Astrocyte of the spinal cord (primary cell): Measurements from ENCODE around the gene SELENON.

Source experiments
- DNase-seq: peaks from one replicate; pipeline ENCODE4 v3.0.0; 2011; ENCODE audit warnings: low read depth, low spot score
- H3K4me3 ChIP-seq: 2 replicates; pipeline ENCODE4 v1.5.1; 2011; ENCODE audit warnings: low read depth, mild to moderate bottlenecking, low read length, moderate library complexity
- in situ Hi-C: cut with HindIII; loops from 2 replicates; pipeline ENCODE4 v1.10.0; 2017; ENCODE audit warnings: low sequenced_read_pairs
- TF ChIP-seq, protein P1 (sequence below): IDR thresholded peaks from 2 replicates; pipeline ENCODE4 v1.5.1; 2012; ENCODE audit warnings: low read depth, mild to moderate bottlenecking, low read length, inconsistent platforms

Gene SELENON

DNA sequence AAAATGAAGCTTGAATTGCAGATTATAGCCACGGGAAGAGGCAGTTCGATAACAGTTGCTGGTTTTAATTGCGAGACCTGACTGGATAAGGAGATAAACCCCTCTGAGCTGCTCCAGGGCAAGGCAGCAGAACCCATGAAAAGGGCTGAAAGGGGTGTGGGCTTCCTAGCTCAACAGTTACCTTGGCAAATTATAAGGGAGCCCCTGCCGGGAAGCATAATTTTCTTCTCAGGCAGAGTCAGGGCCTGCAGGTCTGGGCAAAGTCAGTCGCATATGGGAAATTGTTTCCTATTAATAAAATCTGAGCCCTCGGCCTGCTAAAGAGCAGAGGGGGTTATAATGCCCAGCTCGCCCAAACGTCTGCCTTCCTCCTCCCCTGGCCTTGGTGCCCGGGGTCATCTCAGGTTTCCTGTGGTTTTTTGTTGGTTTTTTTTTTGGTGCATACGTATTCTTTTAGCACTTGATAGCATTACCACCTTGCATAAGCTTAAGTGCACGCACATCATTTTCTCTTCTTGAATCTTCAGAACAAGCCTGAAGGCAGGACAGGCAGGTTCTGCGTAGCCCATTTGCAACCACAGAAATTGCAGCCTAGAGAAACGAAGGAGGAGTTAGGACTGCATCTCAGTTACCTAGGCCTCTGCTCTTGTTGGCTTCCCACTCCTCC lies 33.9 kb upstream of the SELENON start:
- in situ Hi-C loops: no loop called here
- TF ChIP-seq, protein P1, sequence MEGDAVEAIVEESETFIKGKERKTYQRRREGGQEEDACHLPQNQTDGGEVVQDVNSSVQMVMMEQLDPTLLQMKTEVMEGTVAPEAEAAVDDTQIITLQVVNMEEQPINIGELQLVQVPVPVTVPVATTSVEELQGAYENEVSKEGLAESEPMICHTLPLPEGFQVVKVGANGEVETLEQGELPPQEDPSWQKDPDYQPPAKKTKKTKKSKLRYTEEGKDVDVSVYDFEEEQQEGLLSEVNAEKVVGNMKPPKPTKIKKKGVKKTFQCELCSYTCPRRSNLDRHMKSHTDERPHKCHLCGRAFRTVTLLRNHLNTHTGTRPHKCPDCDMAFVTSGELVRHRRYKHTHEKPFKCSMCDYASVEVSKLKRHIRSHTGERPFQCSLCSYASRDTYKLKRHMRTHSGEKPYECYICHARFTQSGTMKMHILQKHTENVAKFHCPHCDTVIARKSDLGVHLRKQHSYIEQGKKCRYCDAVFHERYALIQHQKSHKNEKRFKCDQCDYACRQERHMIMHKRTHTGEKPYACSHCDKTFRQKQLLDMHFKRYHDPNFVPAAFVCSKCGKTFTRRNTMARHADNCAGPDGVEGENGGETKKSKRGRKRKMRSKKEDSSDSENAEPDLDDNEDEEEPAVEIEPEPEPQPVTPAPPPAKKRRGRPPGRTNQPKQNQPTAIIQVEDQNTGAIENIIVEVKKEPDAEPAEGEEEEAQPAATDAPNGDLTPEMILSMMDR: no peak
- H3K4me3 ChIP-seq: no peak overlapping the region
- DNase-seq: no peak

DNA sequence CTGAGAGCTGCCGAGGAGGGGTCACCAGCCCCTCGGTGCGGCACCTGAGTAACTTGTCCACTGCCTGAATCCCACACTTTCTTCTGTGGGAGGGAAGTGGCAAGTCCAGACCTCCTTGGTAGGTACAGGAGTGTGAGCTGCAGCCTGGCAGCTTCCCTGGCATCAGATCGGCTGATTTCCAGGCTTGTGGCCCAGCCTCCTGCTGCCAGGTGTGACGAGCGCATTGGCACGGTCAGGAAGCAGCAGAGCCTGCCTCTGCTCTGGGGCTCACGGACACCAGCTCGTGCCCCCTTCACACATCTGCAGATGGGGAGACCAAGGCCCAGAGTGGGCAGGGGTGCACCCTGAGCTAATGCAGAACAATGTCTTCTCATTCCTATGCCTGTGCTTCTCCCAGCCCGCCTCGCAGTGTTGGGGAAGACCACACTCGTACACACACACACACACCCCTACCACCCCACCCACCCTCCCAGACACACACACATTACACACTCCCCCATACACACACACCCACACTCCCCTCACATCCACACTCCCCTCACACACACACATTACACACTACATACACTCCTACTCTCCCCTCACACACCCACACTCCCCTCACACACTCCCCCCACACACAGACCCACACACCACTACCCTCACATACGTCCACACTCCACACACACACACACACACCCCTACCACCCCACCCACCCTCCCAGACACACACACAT lies 33.1 kb upstream of the SELENON start:
- H3K4me3 ChIP-seq: no peak overlapping the region
- DNase-seq: no peak
- in situ Hi-C loops: no loop called here
- TF ChIP-seq, protein P1: no peak

DNA sequence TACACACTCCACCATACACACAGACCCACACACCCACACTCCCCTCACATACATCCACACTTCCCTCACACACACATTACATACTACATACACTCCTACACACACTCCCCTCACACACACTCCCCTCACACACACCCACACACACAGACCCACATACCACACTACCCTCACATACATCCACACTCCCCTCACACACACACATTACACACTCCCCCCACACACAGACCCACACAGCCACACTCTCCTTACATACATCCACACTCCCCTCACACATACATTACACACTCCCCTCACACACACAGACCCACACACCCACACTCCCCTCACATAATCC lies 32.6 kb upstream of the SELENON start:
- TF ChIP-seq, protein P1: no peak
- in situ Hi-C loops: no loop called here
- no peak for DNase-seq
- H3K4me3 ChIP-seq: no peak overlapping the region

DNA sequence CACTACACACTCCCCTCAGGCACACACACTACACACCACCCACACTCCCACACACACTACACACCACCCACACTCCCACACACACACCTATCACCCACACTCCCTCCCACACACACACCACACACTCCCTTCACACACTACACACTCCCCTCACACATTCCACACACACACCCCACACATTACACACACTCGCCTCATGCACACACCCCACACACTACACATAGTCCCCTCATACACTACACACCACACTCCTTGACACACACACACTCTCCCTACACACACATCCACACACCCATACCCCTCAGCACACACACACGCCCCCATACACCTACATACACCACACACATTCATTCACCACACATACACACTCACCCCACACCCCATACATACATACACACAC lies 31.0 kb upstream of the SELENON start:
- in situ Hi-C loops: no loop called here
- no peak for DNase-seq
- TF ChIP-seq, protein P1: no peak
- H3K4me3 ChIP-seq: no peak overlapping the region

DNA sequence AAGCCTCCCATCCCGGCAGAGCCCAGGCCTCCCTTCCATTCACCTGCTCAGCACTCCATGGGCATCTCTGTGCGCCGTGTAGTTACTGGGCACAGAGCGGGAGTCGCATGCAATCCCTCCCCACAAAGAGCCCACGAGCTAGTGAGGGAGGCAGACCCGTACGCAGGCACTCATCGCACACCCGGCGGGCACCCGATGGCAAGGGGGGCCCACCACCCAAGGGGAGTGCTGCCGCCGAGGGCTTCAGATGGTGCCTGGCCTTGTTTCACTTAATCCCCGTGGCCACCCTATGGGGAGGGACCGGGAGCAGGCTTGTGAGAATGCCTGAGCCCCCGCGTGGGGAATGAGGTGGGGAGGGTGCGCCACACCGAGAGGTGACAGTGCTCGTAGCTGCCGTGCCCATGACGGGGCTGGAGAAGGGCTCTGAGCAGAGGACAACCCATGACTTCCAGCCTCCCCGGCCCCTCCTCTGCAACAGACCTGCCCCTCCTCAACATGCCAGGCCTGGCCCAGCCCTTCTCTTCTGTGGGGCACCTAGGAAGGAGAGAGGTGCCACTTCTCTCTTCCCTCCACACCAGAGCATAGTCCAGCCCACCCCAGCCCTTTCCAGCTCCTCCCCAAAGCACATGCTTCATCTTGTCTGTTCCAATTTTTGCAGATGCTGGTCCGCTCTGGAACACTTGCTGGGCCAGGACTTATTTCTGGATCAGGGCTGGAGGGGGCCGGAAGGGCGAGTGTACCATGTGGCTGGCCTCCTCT lies 30.2 kb upstream of the SELENON start:
- TF ChIP-seq, protein P1: no peak
- no peak overlapping the region for H3K4me3 ChIP-seq
- no peak for DNase-seq
- in situ Hi-C loops: no loop called here

DNA sequence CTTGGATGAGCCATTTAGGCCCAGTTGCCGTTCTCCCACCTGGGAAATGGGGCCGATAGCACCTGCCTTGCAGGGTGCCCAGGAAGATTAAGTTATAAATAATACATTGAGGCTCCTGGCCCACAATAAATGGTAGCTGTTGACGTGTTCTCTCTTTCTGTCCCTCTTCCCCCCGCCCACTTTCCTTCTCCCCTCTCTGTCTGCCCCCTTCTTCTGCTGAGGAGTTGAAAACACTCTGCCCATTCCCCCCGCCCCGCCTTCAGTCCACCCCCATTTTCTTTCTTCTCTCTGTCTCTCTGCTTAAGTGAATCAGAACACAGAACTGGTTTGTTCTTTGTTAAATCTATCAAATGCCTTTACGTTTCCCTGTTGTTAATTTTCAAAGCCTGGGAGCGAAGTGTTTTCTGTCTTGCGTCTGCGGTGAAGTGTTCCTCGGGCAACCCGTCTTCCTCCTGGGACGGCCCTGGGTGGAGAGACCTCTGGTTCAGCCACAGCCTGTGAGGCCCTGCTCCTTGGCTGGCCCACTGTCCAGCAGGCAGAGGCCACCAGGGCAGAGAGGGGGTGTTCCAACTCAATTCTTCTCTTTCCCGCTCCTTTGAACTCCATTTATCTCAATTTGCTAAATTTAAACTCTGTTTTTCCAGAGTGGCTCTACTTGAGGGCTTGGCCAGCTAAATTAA lies 29.3 kb upstream of the SELENON start:
- no peak for DNase-seq
- no peak overlapping the region for H3K4me3 ChIP-seq
- in situ Hi-C loops: no loop called here
- TF ChIP-seq, protein P1: no peak
